ENCODE data around the gene BRIP1. TPM values are rescaled to one million over a fixed set of nuclear protein-coding genes. Genes with fewer than 3 reads are reported as not detected.

The BRIP1 gene
- total RNA-seq, 2 donors from 2014 or later, result 1.3 to 3.9 TPM

DNA sequence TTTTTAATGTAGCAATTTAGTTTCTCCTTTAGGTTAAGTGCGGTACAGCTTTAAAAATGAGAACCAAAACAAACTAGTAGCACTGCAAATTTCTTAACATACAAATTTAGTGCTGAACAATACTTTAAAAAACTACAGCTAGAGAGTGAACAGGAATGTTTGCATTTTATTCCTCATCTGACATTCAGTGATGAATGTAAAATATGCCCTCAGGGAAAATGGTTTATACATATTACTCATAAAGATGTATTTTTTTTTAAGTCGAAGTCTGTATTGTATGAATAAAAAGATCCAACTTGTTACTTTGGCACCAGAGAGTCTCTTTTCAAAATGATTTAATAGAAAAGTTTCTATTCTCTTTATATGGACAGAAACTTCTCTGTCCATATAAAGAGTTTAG lies 96.8 kb downstream of the BRIP1 start:
- no peak for DNase-seq (ENCODE audit: low spot score)
- TF ChIP-seq, protein P1, sequence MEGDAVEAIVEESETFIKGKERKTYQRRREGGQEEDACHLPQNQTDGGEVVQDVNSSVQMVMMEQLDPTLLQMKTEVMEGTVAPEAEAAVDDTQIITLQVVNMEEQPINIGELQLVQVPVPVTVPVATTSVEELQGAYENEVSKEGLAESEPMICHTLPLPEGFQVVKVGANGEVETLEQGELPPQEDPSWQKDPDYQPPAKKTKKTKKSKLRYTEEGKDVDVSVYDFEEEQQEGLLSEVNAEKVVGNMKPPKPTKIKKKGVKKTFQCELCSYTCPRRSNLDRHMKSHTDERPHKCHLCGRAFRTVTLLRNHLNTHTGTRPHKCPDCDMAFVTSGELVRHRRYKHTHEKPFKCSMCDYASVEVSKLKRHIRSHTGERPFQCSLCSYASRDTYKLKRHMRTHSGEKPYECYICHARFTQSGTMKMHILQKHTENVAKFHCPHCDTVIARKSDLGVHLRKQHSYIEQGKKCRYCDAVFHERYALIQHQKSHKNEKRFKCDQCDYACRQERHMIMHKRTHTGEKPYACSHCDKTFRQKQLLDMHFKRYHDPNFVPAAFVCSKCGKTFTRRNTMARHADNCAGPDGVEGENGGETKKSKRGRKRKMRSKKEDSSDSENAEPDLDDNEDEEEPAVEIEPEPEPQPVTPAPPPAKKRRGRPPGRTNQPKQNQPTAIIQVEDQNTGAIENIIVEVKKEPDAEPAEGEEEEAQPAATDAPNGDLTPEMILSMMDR (IDR thresholded peaks at IDR 0.05), result no peak
- TF ChIP-seq POLR2AphosphoS5 (IDR thresholded peaks at IDR 0.05) (no peak), POLR2A (IDR thresholded peaks at IDR 0.05) (no peak)
- intact Hi-C loops (cut with DNase I), result no loop called here
- Histone ChIP-seq H3K4me1 (replicated peaks) (no peaks in the 10 kb centered on the region), H3K36me3 (no peaks in the 10 kb centered on the region), H3K27me3 (replicated peaks; ENCODE audit: insufficient read depth) (no peaks in the 10 kb centered on the region), H3K4me3 (no peak overlapping the region), H3K27ac (no peak overlapping the region), H3K9me3 (no peaks in the 10 kb centered on the region)
- 42% methylated on average over 2 of the region's 2 CpGs for WGBS

DNA sequence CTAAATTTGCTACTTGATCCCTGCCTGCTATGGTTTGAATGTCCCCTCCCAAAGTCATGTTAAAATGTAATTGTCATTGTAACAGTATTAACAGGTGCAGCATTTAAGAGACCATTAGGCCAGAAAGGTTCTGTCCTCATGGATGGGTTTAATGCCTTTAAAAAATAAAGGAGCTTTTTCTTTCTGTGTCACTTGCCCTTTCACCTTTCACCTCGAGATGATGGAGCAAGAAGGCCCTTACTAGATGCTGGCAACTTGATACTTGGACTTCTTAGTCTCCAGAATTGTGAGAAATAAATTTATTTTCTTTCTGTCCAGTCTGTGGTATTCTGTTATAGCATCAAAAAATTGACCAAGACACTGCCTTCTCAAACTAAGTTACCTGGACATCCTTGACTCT lies 98.5 kb downstream of the BRIP1 start:
- Histone ChIP-seq H3K36me3 (no peaks in the 10 kb centered on the region), H3K27ac (no peak overlapping the region), H3K4me1 (replicated peaks) (no peaks in the 10 kb centered on the region), H3K9me3 (no peaks in the 10 kb centered on the region), H3K27me3 (replicated peaks; ENCODE audit: insufficient read depth) (no peaks in the 10 kb centered on the region), H3K4me3 (no peak overlapping the region)
- TF ChIP-seq, protein P1 (IDR thresholded peaks at IDR 0.05), result no peak
- TF ChIP-seq POLR2AphosphoS5 (IDR thresholded peaks at IDR 0.05), result no peak
- TF ChIP-seq POLR2A (IDR thresholded peaks at IDR 0.05), result no peak
- WGBS, result 85% methylated on average over 1 of the region's 1 CpG
- no peak for DNase-seq (ENCODE audit: low spot score)
- intact Hi-C loops (cut with DNase I), result no loop called here

DNA sequence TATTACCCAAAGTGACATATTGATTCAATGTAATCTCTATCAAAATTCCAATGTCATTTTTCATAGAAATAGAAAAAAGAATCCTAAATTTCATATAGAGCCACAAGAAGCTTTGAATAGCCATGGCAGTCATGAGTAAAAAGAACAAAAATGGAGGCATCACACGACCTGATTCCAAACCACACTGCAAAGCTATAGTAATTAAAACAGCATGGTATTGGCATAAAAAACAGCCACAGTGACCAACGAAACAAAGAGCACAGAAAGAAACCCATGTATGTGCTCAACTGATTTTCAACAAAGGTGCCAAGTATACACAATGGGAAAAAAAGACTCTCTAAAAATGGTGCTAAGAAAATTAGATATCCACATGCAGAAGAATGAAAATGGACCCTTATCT lies 101.5 kb downstream of the BRIP1 start:
- H3K27ac ChIP-seq, result no peak overlapping the region
- no peak for DNase-seq (ENCODE audit: low spot score)
- TF ChIP-seq POLR2A (IDR thresholded peaks at IDR 0.05), result no peak
- TF ChIP-seq POLR2AphosphoS5 (IDR thresholded peaks at IDR 0.05), result no peak
- H3K27me3 ChIP-seq (replicated peaks; ENCODE audit: insufficient read depth), result no peaks in the 10 kb centered on the region
- no peak overlapping the region for H3K4me3 ChIP-seq
- H3K4me1 ChIP-seq (replicated peaks), result no peaks in the 10 kb centered on the region
- intact Hi-C loops (cut with DNase I), result no loop called here
- H3K9me3 ChIP-seq, result no peaks in the 10 kb centered on the region
- H3K36me3 ChIP-seq, result no peaks in the 10 kb centered on the region
- 93% methylated on average over 2 of the region's 2 CpGs for WGBS

DNA sequence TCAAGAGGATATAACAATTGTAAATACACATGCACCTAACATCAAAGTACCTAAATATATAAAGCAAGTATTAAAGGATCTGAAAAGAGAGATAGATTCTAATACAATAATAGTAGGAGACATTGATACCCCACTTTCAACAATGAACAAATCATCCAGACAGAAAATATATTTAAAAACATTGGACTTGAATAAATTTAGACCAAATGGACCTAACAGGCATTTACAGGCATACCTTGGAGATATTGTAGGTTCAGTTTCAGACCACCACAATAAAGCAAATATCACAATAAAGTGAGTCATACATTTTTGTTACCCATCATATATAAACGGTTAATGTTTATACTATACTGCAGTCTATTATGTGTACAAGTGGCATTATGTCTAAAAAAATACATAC lies 104.0 kb downstream of the BRIP1 start:
- TF ChIP-seq, protein P1 (IDR thresholded peaks at IDR 0.05), result no peak
- TF ChIP-seq POLR2A (IDR thresholded peaks at IDR 0.05) (no peak), POLR2AphosphoS5 (IDR thresholded peaks at IDR 0.05) (no peak)
- DNase-seq (ENCODE audit: low spot score), result no peak
- intact Hi-C loops (cut with DNase I), result no loop called here
- H3K4me1 ChIP-seq (replicated peaks), result no peaks in the 10 kb centered on the region
- H3K4me3 ChIP-seq, result no peak overlapping the region
- no peaks in the 10 kb centered on the region for H3K9me3 ChIP-seq
- WGBS, result 85% methylated on average over 1 of the region's 1 CpG
- H3K36me3 ChIP-seq, result no peaks in the 10 kb centered on the region
- H3K27ac ChIP-seq, result no peak overlapping the region
- no peaks in the 10 kb centered on the region for H3K27me3 ChIP-seq (replicated peaks; ENCODE audit: insufficient read depth)

DNA sequence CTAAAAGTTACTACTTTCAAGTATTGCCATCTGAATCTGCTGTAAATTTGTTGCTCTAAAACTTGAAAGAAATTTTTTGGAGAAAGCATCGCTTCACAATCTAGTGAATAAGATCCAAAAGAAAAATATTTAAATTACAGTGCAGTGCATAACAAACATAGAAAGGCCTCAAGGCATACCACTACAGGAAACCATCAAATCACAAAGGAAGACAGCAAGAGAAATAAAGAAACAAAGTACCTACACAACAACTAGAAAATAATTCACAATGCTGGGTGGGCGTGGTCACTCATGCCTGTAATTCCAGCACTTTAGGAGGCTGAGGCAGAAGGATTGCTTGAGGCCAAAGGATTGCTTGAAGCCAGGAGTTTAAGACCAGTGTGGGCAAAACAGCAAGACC lies 104.9 kb downstream of the BRIP1 start:
- no peaks in the 10 kb centered on the region for H3K27me3 ChIP-seq (replicated peaks; ENCODE audit: insufficient read depth)
- WGBS, result 94% methylated on average over 2 of the region's 2 CpGs
- no peaks in the 10 kb centered on the region for H3K36me3 ChIP-seq
- H3K4me1 ChIP-seq (replicated peaks), result no peaks in the 10 kb centered on the region
- H3K4me3 ChIP-seq, result no peak overlapping the region
- TF ChIP-seq POLR2AphosphoS5 (IDR thresholded peaks at IDR 0.05) (no peak), POLR2A (IDR thresholded peaks at IDR 0.05) (no peak)
- TF ChIP-seq, protein P1 (IDR thresholded peaks at IDR 0.05), result no peak
- intact Hi-C loops (cut with DNase I), result no loop called here
- no peaks in the 10 kb centered on the region for H3K9me3 ChIP-seq
- DNase-seq (ENCODE audit: low spot score), result no peak
- no peak overlapping the region for H3K27ac ChIP-seq

Measured in prostate gland (tissue), 2 donors.